ENCODE data around the gene TTC29. TPM values are rescaled to one million over a fixed set of nuclear protein-coding genes. Genes with fewer than 3 reads are reported as not detected.
"Not testable (repeated sequence)": the region's sequence is repeated elsewhere in the genome, so short reads cannot be mapped to it uniquely, and the experiment has no call there.

TTC29 gene
- total RNA-seq, 1 donor from 2014 or later = 0.72 TPM

GRCh38 chr4:146852360-146852759 is 93.3 kb downstream of the TTC29 start:
- no peak for DNase-seq

GRCh38 chr4:146847345-146847744 is 98.3 kb downstream of the TTC29 start:
- DNase-seq = no peak

GRCh38 chr4:146846882-146847281 is 98.8 kb downstream of the TTC29 start:
- DNase-seq = no peak

DNA sequence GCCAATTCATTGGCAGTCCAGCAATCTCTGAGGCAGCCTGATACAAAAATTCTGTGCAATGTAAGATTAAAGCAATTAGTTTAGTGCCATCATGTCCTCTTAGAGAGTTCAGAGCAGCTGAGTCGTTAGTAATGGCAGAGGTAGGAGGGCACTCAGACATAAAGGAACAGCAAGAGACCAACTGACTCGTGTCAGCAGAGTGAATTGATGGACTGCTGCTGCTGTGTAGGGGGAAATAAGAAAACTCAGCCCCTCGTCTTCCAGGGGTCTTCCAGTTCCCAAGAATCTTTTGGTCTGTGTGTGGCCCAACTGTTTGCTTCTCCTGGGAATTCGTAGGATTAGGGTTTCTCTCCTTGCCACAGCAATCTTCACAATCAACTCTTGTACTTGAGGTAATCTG is 100.9 kb downstream of the TTC29 start:
- no peak for DNase-seq

DNA sequence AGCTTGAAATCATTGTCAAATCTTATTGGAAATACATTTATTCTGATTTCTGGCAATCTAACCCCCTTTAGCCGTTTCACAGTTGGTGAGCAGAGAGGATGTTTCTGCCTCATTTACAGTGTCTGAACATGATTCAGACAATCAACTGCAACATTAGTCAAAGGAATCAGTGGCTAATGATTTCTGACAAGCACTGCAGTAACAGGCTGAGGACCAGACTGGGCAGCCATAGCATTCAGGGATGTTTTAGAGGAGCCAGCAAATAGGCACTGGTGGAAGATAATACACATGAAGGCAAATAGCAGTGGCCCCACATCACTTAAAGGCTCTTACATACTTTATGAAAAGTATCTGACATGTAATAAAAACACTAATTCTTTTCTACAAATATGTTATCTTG is 102.8 kb downstream of the TTC29 start:
- DNase-seq = no peak

DNA sequence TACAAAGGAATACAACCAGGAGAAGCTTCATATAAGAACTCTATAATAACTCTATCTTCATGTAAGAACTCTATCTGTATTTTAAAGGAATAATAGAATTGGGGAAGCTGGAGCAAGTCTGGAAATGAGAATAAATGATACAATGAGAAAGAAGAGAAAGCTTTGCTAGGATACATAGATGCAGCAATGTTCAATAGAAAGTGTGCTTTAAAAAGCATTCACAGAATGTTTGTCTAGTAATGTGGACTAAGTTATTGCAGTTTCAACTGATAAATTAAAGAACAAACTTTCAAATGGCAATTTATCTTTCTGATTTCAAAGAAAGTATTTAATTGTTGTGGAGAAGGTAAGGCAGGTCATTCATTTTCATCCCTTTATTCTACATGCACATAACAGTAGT is 104.9 kb downstream of the TTC29 start:
- DNase-seq = no peak

DNA sequence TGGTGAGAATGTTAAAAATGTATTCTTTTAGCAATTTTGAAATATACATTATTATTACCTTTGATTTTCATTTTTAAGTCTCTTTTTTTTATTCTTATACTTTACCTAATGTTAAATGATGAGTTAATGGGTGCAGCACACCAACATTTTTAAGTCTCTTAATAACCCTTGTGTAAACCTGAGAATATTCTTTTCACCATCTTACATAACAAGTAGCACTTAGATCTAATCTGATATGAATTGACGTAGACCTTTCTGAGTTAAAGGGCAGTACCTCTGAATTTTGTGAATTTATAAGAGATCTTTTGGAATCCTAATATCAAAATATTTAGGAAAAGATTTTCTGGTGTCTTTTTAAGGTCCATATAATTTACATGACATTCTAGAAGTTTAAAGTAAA is 110.6 kb downstream of the TTC29 start:
- DNase-seq = no peak

DNA sequence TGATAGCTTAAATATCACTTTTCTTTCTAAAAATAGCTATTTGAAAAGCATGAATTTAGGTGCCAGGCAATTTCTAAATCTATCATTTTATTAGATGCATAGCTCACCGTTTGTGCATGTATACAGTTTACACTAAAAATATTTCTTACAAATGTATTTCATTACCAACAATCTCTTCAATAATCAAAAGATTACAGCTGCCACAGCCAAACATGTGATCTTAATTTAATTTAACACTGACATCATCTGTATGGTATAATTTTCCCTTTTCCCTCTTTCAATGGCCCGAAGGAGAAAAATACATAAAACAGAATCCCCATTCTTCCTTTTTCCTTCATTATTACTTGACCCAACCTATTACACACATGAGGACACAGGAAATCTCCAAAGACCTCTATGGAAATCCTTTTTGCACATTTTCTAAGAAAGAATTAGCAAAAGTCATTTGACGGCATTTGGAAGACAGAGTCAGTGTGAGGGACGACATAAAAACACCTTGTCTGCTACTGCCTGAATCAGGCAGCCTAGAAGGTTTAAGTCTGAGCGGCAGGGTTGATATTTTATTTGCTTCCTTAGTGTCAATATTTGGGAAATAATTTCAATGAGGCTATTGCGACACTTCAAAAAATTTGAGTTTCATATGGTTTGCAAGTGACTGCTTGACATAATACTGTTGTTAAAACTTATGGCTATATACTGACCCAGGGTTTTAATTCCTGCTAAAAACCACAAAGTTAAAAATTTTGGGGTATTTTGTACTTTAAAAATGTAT is 111.2 kb downstream of the TTC29 start:
- DNase-seq = no peak

GRCh38 chr4:146833530-146833929 is 112.1 kb downstream of the TTC29 start:
- no peak for DNase-seq

DNA sequence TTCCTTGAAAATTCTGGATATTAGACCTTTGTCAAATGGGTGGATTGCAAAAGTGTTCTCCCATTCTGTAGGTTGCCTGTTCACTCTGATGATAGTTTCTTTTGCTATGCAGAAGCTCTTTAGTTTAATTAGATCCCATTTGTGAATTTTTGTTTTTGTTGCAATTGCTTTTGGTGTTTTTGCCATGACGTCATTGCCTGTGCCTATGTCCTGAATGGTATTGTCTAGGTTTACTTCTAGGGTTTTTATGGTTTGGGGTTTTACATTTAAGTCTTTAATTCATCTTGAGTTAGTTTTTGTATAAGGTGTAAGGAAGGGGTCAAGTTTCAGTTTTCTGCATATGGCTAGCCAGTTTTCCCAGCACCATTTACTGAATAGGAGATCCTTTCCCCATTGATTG is 122.7 kb downstream of the TTC29 start:
- DNase-seq = not testable (repeated sequence)

DNA sequence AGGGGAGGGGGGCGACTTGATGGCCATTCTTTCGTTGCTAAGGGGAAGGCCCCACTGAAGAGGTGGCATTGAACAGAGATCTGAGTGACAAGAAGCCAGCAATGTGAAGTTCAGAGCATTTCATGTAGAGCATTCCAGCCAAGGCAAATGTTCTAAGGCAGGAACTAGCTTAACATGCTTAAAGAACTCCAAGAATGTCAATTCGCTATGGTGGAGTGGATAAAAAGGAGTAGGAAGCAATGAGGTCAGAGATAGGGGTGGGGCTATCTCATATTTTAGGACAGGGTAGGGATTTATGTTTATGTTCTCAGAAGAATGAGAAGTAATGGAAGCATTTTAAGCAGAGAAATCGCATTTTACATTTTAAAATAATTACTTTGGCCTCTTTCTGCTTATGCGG is 130.9 kb downstream of the TTC29 start:
- DNase-seq = no peak

DNA sequence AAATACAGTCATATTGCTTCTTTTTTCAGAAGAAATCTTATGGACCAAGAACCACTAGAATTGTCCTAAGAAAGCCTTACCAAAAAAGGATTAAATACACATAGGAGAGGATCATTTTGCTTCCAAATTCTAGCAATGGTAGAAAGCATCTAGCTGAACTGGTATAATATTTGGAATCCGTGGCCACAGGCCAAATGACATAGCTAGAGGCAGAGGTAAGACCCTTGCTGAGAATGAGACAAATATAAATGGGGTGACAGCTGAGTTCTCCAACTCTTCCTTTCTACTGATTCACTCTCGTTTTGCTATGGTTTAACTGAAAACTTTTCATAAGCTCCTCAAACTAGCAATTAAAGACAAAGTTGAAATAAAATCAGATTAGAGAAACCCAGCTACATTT is 150.0 kb downstream of the TTC29 start:
- DNase-seq = peak; percentile 5

- no peak for DNase-seq
These were observed 151.9 kb downstream of the TTC29 start for GRCh38 chr4:146793727-146794126.

- DNase-seq = no peak
These were observed 154.2 kb downstream of the TTC29 start for GRCh38 chr4:146791439-146791838.

DNA sequence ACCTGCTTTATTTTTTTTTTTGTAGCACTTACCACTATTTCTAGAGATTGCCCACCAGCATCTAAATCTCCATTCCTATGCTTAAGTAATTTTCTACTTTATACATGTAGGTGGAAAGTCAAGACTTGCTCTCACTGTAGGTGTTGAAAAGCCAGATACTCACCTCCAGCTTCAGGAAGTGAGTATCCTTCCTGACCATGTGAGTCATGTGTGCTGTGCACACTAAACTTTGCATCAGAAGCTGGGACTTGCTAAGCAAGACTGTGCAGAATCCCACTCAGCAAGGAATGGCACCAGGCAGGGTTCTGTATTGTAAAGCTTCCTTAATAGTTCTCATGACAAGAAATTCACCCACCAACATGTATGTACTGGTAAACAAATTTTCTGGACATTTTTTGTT is 155.1 kb downstream of the TTC29 start:
- no peak for DNase-seq

- no peak for DNase-seq
These were observed 157.9 kb downstream of the TTC29 start for GRCh38 chr4:146787731-146788130.

GRCh38 chr4:146776691-146777090 is 169.0 kb downstream of the TTC29 start:
- DNase-seq = no peak

DNA sequence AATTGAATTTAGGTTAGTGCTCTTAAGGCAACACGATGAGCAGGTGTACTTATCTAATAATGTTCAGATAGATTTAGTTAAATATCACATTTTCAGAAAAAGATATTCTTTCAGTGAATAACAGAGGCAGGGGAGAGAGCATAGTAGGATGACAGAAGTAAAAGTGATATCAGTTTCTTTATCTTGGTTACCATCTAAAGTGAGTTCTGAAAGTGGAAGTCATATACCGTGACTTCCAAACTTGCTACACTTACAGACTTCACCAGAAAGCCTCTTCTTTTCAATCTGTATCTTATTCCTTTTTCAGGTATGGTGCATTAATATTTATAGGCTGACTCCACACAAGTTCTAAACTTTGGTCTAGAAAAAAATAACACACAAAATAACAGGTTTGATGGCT is 182.1 kb downstream of the TTC29 start:
- no peak for DNase-seq

GRCh38 chr4:146762016-146762415 is 183.6 kb downstream of the TTC29 start:
- DNase-seq = no peak

GRCh38 chr4:146742416-146742815 is 203.2 kb downstream of the TTC29 start:
- DNase-seq = peak; percentile 1

DNA sequence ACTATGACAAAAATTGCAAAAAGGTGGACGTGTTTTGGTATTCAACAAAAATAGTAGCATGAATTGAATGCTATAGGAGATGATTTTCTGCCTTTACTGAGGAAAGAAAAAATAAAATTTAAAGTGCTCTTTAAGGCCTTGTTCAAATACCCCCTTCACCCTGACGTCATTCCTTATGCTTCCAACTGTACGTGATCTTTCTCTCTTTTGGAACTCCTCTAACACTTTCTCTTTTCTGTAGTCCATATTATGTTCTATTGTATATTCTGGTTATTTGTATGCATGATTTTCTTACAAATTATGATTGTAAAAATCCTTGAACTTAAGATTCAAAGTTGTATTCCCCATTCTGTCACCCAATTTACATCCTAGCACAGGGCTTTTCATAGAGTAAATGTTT is 206.5 kb downstream of the TTC29 start:
- DNase-seq = no peak

GRCh38 chr4:146723519-146723918 is 222.1 kb downstream of the TTC29 start:
- DNase-seq = not testable (repeated sequence)

DNA sequence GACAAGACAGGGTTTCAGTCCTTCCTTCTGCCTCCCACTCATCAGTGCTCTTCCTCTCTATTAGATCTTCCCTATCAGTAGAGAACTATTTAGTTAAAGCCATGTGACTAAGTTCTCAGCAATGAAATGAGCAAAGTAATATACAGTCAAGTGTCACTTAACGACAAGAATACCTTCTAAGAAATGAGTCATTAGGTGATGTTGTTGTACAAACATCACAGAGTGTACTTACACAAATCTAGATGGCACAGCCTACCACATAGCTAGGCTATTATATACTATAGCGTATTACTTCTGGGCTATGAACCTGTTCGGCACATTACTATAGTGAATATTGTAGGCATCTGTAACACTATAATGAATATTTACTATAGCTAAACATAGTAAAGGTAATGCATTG is 235.7 kb downstream of the TTC29 start:
- no peak for DNase-seq

- no peak for DNase-seq
These were observed 245.8 kb downstream of the TTC29 start for GRCh38 chr4:146699910-146700309.
